ENCODE results near the gene GRK7.

GRCh38 chr3:141796889-141797781 lies 33.9 kb downstream of the GRK7 start:
- TF ChIP-seq CTCF (IDR thresholded peaks at IDR 0.05; ENCODE audit: insufficient read depth, low read length, poor library complexity, severe bottlenecking), result no peak
- no peak for TF ChIP-seq EZH2phosphoT487 (conservative IDR thresholded peaks at IDR 0.05; ENCODE audit: low read length)

Data from SU-DHL-6 (cell line).